HepG2 (cell line): ENCODE data around the gene ABCC5. TPM values are rescaled to one million over a fixed set of nuclear protein-coding genes. Genes with fewer than 3 reads are reported as not detected.
A peak's percentile ranks its signal among the peaks of the same experiment; 100 is the strongest.

ENCODE experiments used
- GATAD1 ChIP-seq: IDR thresholded peaks from 2 replicates; pipeline ENCODE4 v1.6.1; 2016; ENCODE audit warnings: missing genetic modification reagents, missing compliant biosample characterization
- GTF3A ChIP-seq: sonication (generic); formaldehyde crosslinking; conservative IDR thresholded peaks from 2 replicates; pipeline ENCODE4 v1.4.0; 2020; ENCODE audit warnings: mild to moderate bottlenecking, missing genetic modification reagents
- KDM5A ChIP-seq: fragments of 200-600 bp; sonication (generic); IDR thresholded peaks from 2 replicates; pipeline ENCODE4 v1.7.0; 2018; ENCODE audit warnings: antibody characterized with exemption, mild to moderate bottlenecking, low read length, borderline replicate concordance
- YEATS2 ChIP-seq: sonication (generic); formaldehyde crosslinking; IDR thresholded peaks from 2 replicates; pipeline ENCODE4 v1.4.0; 2020; ENCODE audit warnings: missing genetic modification reagents, borderline replicate concordance
- ZNF326 ChIP-seq: sonication (generic); formaldehyde crosslinking; IDR thresholded peaks from 2 replicates; pipeline ENCODE4 v1.4.0; 2020; ENCODE audit warnings: missing genetic modification reagents, borderline replicate concordance
- ZNF543 ChIP-seq: sonication (generic); formaldehyde crosslinking; IDR thresholded peaks from 2 replicates; pipeline ENCODE4 v1.4.0; 2020; ENCODE audit warnings: mild to moderate bottlenecking, missing genetic modification reagents
- ZNF619 ChIP-seq: sonication (generic); formaldehyde crosslinking; IDR thresholded peaks from 2 replicates; pipeline ENCODE4 v1.4.0; 2020; ENCODE audit warnings: mild to moderate bottlenecking, missing genetic modification reagents
- ZNF773 ChIP-seq: sonication (generic); formaldehyde crosslinking; IDR thresholded peaks from 2 replicates; pipeline ENCODE4 v1.4.0; 2020; ENCODE audit warnings: missing genetic modification reagents, borderline replicate concordance
- polyA plus RNA-seq, 8 experiments: library from polyadenylated mRNA; depleted of rRNA in 3 of 8; stranded (reverse) in 7 of 8; unstranded in 1 of 8; fragments of >200 nt; fragmentation: Illumina TruSeq in 4 of 8; extraction: Trizol in 4 of 8; gene quantifications; 2 replicates each; pipeline versions ENCODE4 v1.2.1 to v1.2.3, GENCODE V29; 2011 to 2016; ENCODE audit warnings: low read depth in 4 of 8, missing spikeins in 1 of 8, mixed read lengths in 1 of 8; ENCODE audit not compliant: insufficient read depth in 1 of 8
- total RNA-seq, 5 experiments: library from RNA; depleted of rRNA; stranded (reverse); fragments of >200 nt; fragmentation: Illumina TruSeq; extraction: Trizol; gene quantifications; 2 replicates each; pipeline ENCODE4 v1.2.3, GENCODE V29; 2016; ENCODE audit warnings: low read depth in 1 of 5
- TF ChIP-seq, protein P1 (sequence below): sonication (generic); formaldehyde crosslinking; IDR thresholded peaks from 2 replicates; pipeline ENCODE4 v1.9.0; 2021; ENCODE audit warnings: mild to moderate bottlenecking, missing genetic modification reagents
- TF ChIP-seq, protein P2 (sequence below): fragments of 450-650 bp; IDR thresholded peaks from 2 replicates; pipeline ENCODE4 v1.6.1; 2017
- TF ChIP-seq, protein P3 (sequence below): sonication (generic); formaldehyde crosslinking; IDR thresholded peaks from 2 replicates; pipeline ENCODE4 v1.4.0; 2020; ENCODE audit warnings: missing genetic modification reagents, borderline replicate concordance
- TF ChIP-seq, protein P4 (sequence below): sonication (generic); formaldehyde crosslinking; IDR thresholded peaks from 2 replicates; pipeline ENCODE4 v1.4.0; 2020; ENCODE audit warnings: missing genetic modification reagents, borderline replicate concordance

The ABCC5 gene
- total and polyA plus RNA-seq, 2 of the 13 experiments (the other 11 are each of a cell fraction or from before 2014, with no cell fraction given), result 12.5 to 12.7 TPM

DNA sequence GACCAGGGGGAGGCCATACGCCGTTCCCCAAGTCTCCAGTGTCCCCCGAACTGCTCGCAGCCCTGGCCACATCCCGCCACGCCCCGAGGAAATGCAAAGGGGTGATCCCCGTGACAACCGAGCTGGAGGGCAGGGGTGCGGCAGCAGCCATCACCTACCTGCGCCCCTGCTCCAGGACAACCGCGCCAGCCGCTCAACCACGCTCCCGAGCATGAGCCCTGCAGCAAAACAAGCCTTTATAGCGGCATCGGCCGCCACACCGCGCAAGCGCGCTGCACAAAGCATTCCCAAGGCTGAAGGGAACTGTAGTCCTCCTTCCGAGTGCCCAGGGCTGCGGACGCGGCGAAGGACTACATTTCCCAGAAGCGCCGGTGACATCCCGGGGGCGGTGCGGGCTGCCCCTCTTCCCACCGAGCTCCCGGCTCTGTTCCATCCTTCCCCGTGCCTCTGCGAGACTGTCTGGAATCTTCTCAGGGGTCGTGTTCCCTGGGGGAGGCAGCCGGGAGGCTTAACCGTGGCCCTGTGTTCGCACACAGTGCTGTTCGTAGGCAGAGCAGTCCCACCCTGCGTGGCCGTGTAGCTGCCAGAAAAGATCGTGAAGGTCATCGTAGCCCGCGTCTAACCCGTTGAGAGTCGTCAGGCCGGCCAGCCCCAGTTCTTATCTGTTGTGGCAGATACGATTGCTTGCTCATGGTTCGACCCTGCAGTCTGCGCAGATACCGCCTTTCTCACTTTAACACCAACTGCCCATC lies at the start of gene ABCC5 (continued):
- TF ChIP-seq, protein P1, sequence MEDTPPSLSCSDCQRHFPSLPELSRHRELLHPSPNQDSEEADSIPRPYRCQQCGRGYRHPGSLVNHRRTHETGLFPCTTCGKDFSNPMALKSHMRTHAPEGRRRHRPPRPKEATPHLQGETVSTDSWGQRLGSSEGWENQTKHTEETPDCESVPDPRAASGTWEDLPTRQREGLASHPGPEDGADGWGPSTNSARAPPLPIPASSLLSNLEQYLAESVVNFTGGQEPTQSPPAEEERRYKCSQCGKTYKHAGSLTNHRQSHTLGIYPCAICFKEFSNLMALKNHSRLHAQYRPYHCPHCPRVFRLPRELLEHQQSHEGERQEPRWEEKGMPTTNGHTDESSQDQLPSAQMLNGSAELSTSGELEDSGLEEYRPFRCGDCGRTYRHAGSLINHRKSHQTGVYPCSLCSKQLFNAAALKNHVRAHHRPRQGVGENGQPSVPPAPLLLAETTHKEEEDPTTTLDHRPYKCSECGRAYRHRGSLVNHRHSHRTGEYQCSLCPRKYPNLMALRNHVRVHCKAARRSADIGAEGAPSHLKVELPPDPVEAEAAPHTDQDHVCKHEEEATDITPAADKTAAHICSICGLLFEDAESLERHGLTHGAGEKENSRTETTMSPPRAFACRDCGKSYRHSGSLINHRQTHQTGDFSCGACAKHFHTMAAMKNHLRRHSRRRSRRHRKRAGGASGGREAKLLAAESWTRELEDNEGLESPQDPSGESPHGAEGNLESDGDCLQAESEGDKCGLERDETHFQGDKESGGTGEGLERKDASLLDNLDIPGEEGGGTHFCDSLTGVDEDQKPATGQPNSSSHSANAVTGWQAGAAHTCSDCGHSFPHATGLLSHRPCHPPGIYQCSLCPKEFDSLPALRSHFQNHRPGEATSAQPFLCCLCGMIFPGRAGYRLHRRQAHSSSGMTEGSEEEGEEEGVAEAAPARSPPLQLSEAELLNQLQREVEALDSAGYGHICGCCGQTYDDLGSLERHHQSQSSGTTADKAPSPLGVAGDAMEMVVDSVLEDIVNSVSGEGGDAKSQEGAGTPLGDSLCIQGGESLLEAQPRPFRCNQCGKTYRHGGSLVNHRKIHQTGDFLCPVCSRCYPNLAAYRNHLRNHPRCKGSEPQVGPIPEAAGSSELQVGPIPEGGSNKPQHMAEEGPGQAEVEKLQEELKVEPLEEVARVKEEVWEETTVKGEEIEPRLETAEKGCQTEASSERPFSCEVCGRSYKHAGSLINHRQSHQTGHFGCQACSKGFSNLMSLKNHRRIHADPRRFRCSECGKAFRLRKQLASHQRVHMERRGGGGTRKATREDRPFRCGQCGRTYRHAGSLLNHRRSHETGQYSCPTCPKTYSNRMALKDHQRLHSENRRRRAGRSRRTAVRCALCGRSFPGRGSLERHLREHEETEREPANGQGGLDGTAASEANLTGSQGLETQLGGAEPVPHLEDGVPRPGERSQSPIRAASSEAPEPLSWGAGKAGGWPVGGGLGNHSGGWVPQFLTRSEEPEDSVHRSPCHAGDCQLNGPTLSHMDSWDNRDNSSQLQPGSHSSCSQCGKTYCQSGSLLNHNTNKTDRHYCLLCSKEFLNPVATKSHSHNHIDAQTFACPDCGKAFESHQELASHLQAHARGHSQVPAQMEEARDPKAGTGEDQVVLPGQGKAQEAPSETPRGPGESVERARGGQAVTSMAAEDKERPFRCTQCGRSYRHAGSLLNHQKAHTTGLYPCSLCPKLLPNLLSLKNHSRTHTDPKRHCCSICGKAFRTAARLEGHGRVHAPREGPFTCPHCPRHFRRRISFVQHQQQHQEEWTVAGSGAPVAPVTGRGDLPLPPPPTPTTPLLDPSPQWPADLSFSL, result no peak
- TF ChIP-seq, protein P2, sequence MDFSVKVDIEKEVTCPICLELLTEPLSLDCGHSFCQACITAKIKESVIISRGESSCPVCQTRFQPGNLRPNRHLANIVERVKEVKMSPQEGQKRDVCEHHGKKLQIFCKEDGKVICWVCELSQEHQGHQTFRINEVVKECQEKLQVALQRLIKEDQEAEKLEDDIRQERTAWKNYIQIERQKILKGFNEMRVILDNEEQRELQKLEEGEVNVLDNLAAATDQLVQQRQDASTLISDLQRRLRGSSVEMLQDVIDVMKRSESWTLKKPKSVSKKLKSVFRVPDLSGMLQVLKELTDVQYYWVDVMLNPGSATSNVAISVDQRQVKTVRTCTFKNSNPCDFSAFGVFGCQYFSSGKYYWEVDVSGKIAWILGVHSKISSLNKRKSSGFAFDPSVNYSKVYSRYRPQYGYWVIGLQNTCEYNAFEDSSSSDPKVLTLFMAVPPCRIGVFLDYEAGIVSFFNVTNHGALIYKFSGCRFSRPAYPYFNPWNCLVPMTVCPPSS, result no peak
- TF ChIP-seq, protein P3, sequence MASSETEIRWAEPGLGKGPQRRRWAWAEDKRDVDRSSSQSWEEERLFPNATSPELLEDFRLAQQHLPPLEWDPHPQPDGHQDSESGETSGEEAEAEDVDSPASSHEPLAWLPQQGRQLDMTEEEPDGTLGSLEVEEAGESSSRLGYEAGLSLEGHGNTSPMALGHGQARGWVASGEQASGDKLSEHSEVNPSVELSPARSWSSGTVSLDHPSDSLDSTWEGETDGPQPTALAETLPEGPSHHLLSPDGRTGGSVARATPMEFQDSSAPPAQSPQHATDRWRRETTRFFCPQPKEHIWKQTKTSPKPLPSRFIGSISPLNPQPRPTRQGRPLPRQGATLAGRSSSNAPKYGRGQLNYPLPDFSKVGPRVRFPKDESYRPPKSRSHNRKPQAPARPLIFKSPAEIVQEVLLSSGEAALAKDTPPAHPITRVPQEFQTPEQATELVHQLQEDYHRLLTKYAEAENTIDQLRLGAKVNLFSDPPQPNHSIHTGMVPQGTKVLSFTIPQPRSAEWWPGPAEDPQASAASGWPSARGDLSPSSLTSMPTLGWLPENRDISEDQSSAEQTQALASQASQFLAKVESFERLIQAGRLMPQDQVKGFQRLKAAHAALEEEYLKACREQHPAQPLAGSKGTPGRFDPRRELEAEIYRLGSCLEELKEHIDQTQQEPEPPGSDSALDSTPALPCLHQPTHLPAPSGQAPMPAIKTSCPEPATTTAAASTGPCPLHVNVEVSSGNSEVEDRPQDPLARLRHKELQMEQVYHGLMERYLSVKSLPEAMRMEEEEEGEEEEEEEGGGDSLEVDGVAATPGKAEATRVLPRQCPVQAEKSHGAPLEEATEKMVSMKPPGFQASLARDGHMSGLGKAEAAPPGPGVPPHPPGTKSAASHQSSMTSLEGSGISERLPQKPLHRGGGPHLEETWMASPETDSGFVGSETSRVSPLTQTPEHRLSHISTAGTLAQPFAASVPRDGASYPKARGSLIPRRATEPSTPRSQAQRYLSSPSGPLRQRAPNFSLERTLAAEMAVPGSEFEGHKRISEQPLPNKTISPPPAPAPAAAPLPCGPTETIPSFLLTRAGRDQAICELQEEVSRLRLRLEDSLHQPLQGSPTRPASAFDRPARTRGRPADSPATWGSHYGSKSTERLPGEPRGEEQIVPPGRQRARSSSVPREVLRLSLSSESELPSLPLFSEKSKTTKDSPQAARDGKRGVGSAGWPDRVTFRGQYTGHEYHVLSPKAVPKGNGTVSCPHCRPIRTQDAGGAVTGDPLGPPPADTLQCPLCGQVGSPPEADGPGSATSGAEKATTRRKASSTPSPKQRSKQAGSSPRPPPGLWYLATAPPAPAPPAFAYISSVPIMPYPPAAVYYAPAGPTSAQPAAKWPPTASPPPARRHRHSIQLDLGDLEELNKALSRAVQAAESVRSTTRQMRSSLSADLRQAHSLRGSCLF (CRISPR knock-in tag), result no peak
- TF ChIP-seq ZNF619 (CRISPR knock-in tag) (no peak), ZNF326 (no peak), ZNF773 (CRISPR knock-in tag) (0 out of 2 replicates have a peak, but pooled peaks have one; percentile 1), GTF3A (CRISPR knock-in tag) (peak; percentile 39; the same call in 1 of the 2 replicates), ZNF543 (peak; percentile 41; the same call in 1 of the 2 replicates), KDM5A (peak; percentile 92), YEATS2 (peak; percentile 83; the same call in 1 of the 2 replicates), GATAD1 (CRISPR knock-in tag) (peak; percentile 84)
- TF ChIP-seq, protein P4, sequence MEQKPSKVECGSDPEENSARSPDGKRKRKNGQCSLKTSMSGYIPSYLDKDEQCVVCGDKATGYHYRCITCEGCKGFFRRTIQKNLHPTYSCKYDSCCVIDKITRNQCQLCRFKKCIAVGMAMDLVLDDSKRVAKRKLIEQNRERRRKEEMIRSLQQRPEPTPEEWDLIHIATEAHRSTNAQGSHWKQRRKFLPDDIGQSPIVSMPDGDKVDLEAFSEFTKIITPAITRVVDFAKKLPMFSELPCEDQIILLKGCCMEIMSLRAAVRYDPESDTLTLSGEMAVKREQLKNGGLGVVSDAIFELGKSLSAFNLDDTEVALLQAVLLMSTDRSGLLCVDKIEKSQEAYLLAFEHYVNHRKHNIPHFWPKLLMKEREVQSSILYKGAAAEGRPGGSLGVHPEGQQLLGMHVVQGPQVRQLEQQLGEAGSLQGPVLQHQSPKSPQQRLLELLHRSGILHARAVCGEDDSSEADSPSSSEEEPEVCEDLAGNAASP, result peak; percentile 18
